HG03442 (cell line): ENCODE results near the gene ANKS1B.
"Not testable (repeated sequence)": the region's sequence is repeated elsewhere in the genome, so short reads cannot be mapped to it uniquely, and the experiment has no call there.

ENCODE experiments used
- ATAC-seq: cut with Tn5 transposase; IDR thresholded peaks from one replicate; pipeline ENCODE4 v1.9.1; 2021; ENCODE audit warnings: mild to moderate bottlenecking, moderate library complexity; ENCODE audit not compliant: unreplicated experiment

The ANKS1B gene

GRCh38 chr12:98799146-98799810 lies 1185.5 kb downstream of the ANKS1B start:
- no peak for ATAC-seq

GRCh38 chr12:98797200-98797599 lies 1187.5 kb downstream of the ANKS1B start:
- no peak for ATAC-seq

GRCh38 chr12:98796745-98797144 lies 1188.0 kb downstream of the ANKS1B start:
- no peak for ATAC-seq

GRCh38 chr12:98793121-98793520 lies 1191.6 kb downstream of the ANKS1B start:
- no peak for ATAC-seq

- no peak for ATAC-seq
These were observed 1193.3 kb downstream of the ANKS1B start for GRCh38 chr12:98791406-98791805.

GRCh38 chr12:98788396-98788795 lies 1196.3 kb downstream of the ANKS1B start:
- ATAC-seq = no peak

GRCh38 chr12:98786653-98787052 lies 1198.1 kb downstream of the ANKS1B start:
- ATAC-seq = no peak

- no peak for ATAC-seq
These were observed 1201.3 kb downstream of the ANKS1B start for GRCh38 chr12:98783420-98783819.

- no peak for ATAC-seq
These were observed 1204.5 kb downstream of the ANKS1B start for GRCh38 chr12:98780261-98780660.

- no peak for ATAC-seq
These were observed 1211.9 kb downstream of the ANKS1B start for GRCh38 chr12:98772818-98773217.

GRCh38 chr12:98771811-98772752 lies 1212.7 kb downstream of the ANKS1B start:
- no peak for ATAC-seq

GRCh38 chr12:98770230-98770629 lies 1214.5 kb downstream of the ANKS1B start:
- no peak for ATAC-seq

- no peak for ATAC-seq
These were observed 1215.7 kb downstream of the ANKS1B start for GRCh38 chr12:98769068-98769467.

GRCh38 chr12:98767248-98767647 lies 1217.5 kb downstream of the ANKS1B start:
- no peak for ATAC-seq

- ATAC-seq = no peak
These were observed 1221.1 kb downstream of the ANKS1B start for GRCh38 chr12:98763656-98764055.

- no peak for ATAC-seq
These were observed 1226.4 kb downstream of the ANKS1B start for GRCh38 chr12:98758331-98758730.

GRCh38 chr12:98757455-98757854 lies 1227.3 kb downstream of the ANKS1B start:
- ATAC-seq = no peak

GRCh38 chr12:98755855-98756254 lies 1228.9 kb downstream of the ANKS1B start:
- ATAC-seq = not testable (repeated sequence)

- ATAC-seq = peak; percentile 99
These were observed 1230.6 kb downstream of the ANKS1B start for GRCh38 chr12:98754095-98754494.

- no peak for ATAC-seq
These were observed 1232.0 kb downstream of the ANKS1B start for GRCh38 chr12:98752726-98753125.

GRCh38 chr12:98751580-98752115 lies 1233.1 kb downstream of the ANKS1B start:
- no peak for ATAC-seq

GRCh38 chr12:98750511-98750910 lies 1234.2 kb downstream of the ANKS1B start:
- no peak for ATAC-seq
